ENCODE measurements around the gene PSME3IP1. TPM values are rescaled to one million over a fixed set of nuclear protein-coding genes. Genes with fewer than 3 reads are reported as not detected.
A peak's percentile ranks its signal among the peaks of the same experiment; 100 is the strongest.

PSME3IP1 gene
- total and polyA plus RNA-seq, 9 of the 15 experiments (the other 6 are each of a cell fraction or from before 2014, with no cell fraction given) = 63.8 to 187 (median 142) TPM

DNA sequence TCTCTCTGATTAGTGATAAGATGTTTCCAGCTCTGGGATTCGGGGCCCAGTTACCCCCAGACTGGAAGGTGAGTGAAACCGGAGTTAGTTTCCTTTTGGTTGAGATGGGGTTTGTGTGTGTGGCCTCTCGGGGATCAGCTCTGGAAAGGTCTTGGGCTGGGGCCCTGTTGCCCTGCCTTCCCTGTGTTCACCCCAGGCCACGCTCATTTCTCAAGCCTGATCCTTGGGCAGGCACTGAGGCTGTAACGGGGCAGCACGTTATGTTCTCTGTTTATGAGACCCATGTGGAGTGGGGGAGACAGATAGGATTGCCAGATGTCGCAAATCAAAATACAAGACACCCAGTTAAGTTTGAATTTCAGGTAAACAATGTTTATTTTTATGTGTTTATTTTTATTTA lies 58.0 kb downstream of the PSME3IP1 start (continued):
- TF ChIP-seq, protein P1, sequence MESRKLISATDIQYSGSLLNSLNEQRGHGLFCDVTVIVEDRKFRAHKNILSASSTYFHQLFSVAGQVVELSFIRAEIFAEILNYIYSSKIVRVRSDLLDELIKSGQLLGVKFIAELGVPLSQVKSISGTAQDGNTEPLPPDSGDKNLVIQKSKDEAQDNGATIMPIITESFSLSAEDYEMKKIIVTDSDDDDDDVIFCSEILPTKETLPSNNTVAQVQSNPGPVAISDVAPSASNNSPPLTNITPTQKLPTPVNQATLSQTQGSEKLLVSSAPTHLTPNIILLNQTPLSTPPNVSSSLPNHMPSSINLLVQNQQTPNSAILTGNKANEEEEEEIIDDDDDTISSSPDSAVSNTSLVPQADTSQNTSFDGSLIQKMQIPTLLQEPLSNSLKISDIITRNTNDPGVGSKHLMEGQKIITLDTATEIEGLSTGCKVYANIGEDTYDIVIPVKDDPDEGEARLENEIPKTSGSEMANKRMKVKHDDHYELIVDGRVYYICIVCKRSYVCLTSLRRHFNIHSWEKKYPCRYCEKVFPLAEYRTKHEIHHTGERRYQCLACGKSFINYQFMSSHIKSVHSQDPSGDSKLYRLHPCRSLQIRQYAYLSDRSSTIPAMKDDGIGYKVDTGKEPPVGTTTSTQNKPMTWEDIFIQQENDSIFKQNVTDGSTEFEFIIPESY (CRISPR knock-in tag; IDR thresholded peaks at IDR 0.05) = no peak
- no peak for TF ChIP-seq ZNF121 (CRISPR knock-in tag; conservative IDR thresholded peaks at IDR 0.05)

DNA sequence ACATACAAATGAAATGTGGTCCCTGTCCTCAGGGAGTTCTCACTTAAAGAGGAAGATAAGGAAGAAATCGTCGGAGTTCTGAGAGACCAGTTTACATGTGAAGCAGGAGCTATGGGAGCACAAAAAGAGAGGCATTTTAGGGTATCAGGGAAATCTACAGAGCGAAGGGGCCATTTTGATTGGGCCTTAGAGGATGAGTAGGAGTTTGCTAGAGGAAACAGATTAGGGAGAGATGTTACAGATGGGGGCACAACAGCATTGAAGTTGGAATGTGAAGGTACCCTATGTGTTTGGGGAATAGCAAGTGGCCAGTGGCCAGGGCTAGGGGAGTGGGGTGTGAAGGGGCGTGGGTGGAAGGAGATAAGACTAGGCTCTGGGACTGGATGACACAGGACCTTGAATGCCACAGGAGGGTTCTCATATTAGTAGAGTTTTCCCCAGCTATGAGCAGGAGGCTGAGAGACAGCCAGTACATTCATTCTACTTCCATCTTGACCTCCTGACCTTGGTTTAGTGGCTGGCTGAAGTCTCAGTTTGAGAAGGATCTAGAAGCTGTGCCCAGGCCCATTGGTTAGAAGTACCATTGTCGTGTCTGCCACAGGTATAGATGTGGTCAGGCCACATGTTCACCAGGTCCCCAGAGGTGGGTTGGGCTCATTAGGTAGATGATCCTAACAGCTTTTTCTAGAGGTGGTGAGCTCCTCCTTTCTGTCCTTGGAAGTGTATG lies 58.6 kb downstream of the PSME3IP1 start:
- Histone ChIP-seq H3K27ac (ENCODE audit: extremely low read depth, low read depth, low read length) (no peak overlapping the region), H3K9ac (ENCODE audit: insufficient read depth in 1 of 2, low read depth in 2 of 2, low read length in 2 of 2) (no peak overlapping the region), H3K27me3 (ENCODE audit: control insufficient read depth in 2 of 2, insufficient read depth in 2 of 2, low read length in 2 of 2) (no peaks in the 10 kb centered on the region), H3K9me1 (ENCODE audit: control insufficient read depth, insufficient read depth, low read length) (no peaks in the 10 kb centered on the region), H2AFZ (ENCODE audit: low read depth, low read length) (no peak overlapping the region), H4K20me1 (replicated peaks; ENCODE audit: control insufficient read depth, insufficient read depth, low read length) (no peaks in the 10 kb centered on the region), H3K79me2 (ENCODE audit: control insufficient read depth, insufficient read depth, low read length) (no peaks in the 10 kb centered on the region), H3K4me3 (no peak overlapping the region), H3K4me1 (replicated peaks in 1 of 2; ENCODE audit: control insufficient read depth in 2 of 2, insufficient read depth in 2 of 2, low read length in 2 of 2) (peaks cover 6 to 7% of the 10 kb centered on the region in 2 experiments; a peak in 4 of 5 replicates), H3K9me3 (replicated peaks; ENCODE audit: control insufficient read depth, insufficient read depth, low read depth, low read length) (no peaks in the 10 kb centered on the region), H3K4me2 (ENCODE audit: insufficient read depth, low read length) (no peak overlapping the region), H3K36me3 (ENCODE audit: control insufficient read depth, insufficient read depth, low read length) (no peaks in the 10 kb centered on the region)
- FAIRE-seq = no peak
- intact Hi-C loops (cut with micrococcal nuclease) (no loop called here), in situ Hi-C loops (cut with MboI) (no loop called here)
- TF ChIP-seq ZFP30 (CRISPR knock-in tag; IDR thresholded peaks at IDR 0.05; ENCODE audit: borderline replicate concordance) (no peak), POLR2B (IDR thresholded peaks at IDR 0.05; ENCODE audit: low read depth, partially characterized antibody) (no peak), SRSF1 (IDR thresholded peaks at IDR 0.05; ENCODE audit: low read depth, low read length) (no peak), EGR1 (conservative IDR thresholded peaks at IDR 0.05) (peak; percentile 86), ZSCAN32 (CRISPR knock-in tag; IDR thresholded peaks at IDR 0.05) (no peak), SRSF3 (IDR thresholded peaks at IDR 0.05; ENCODE audit: insufficient read depth, low read length) (no peak), HDGF (IDR thresholded peaks at IDR 0.05) (no peak), KAT8 (IDR thresholded peaks at IDR 0.05; ENCODE audit: low read depth) (no peak), ATF1 (CRISPR knock-in tag; IDR thresholded peaks at IDR 0.05) (no peak), ATF1 (tag; IDR thresholded peaks at IDR 0.05) (no peak)
- ATAC-seq = peak; percentile 39
- ChIA-PET POLR2A (interaction anchor here (0.6 to 1.8 kb wide), 3 partner anchors 10 to 13 kb away, joined by 3 to 5 read pairs (median 5); no protein-coding TSS in a partner anchor), CTCF (ENCODE audit: low intra/inter-chr PET ratio) (no interaction called here)
- DNase-seq (ENCODE audit: extremely low read depth in 1 of 4, low spot score in 3 of 4) = peak in 2 of 4 experiments; percentile 22 to 39
- WGBS (ENCODE audit: insufficient coverage, low coverage, missing lambda C conversion rate) = 22% methylated on average over 5 of the region's 5 CpGs
- BruUV-seq (replicated peaks) = no TSS peak

Data from K562 (cell line).